Hepatocyte (in vitro differentiated cells): ENCODE measurements around the gene SBNO1. TPM values are rescaled to one million over a fixed set of nuclear protein-coding genes. Genes with fewer than 3 reads are reported as not detected.

Source experiments
- DNase-seq: peaks from one replicate; pipeline ENCODE4 v3.0.0-alpha.2; 2016; ENCODE audit warnings: low spot score
- H2AFZ ChIP-seq: fragments of 200-600 bp; sonication (generic); 2 replicates; pipeline ENCODE4 v1.6.0; 2016; ENCODE audit warnings: antibody characterized with exemption, mild to moderate bottlenecking
- H3K27ac ChIP-seq: fragments of 200-600 bp; sonication (generic); 2 replicates; pipeline ENCODE4 v1.5.1; 2016; ENCODE audit warnings: mild to moderate bottlenecking
- H3K27me3 ChIP-seq: fragments of 200-600 bp; sonication (generic); 2 replicates; pipeline ENCODE4 v1.6.1; 2016
- H3K36me3 ChIP-seq: fragments of 200-600 bp; sonication (generic); replicated peaks from 2 replicates; pipeline ENCODE4 v1.5.1; 2016; ENCODE audit warnings: low read depth; ENCODE audit not compliant: insufficient read depth
- H3K4me1 ChIP-seq: fragments of 200-600 bp; sonication (generic); 2 replicates; pipeline ENCODE4 v1.5.1; 2016; ENCODE audit warnings: mild to moderate bottlenecking, moderate library complexity; ENCODE audit not compliant: insufficient read depth
- H3K4me2 ChIP-seq: fragments of 200-600 bp; sonication (generic); 2 replicates; pipeline ENCODE4 v1.6.0; 2016
- H3K4me3 ChIP-seq: fragments of 200-600 bp; sonication (generic); 2 replicates; pipeline ENCODE4 v1.5.1; 2016; ENCODE audit warnings: mild to moderate bottlenecking
- H3K79me2 ChIP-seq: fragments of 200-600 bp; sonication (generic); 2 replicates; pipeline ENCODE4 v1.6.0; 2017; ENCODE audit warnings: mild to moderate bottlenecking
- H3K9me2 ChIP-seq: fragments of 200-600 bp; sonication (generic); replicated peaks from 2 replicates; pipeline ENCODE4 v1.6.0; 2017; ENCODE audit warnings: mild to moderate bottlenecking; ENCODE audit not compliant: insufficient read depth
- H3K9me3 ChIP-seq: fragments of 200-600 bp; sonication (generic); 2 replicates; pipeline ENCODE4 v1.5.1; 2016; ENCODE audit warnings: low read depth, mild to moderate bottlenecking
- H4K20me1 ChIP-seq: fragments of 200-600 bp; sonication (generic); 2 replicates; pipeline ENCODE4 v1.6.0; 2016; ENCODE audit warnings: mild to moderate bottlenecking; ENCODE audit not compliant: insufficient read depth, poor library complexity, severe bottlenecking
- CTCF ChIP-seq: fragments of 200-600 bp; sonication (generic); IDR thresholded peaks from 2 replicates; pipeline ENCODE4 v1.5.1; 2016; ENCODE audit warnings: antibody characterized with exemption, mild to moderate bottlenecking; ENCODE audit not compliant: poor library complexity
- EZH2 ChIP-seq: fragments of 200-600 bp; sonication (generic); IDR thresholded peaks from 2 replicates; pipeline ENCODE4 v1.6.1; 2016; ENCODE audit warnings: antibody characterized with exemption, mild to moderate bottlenecking, borderline replicate concordance
- EZH2phosphoT487 ChIP-seq: fragments of 200-600 bp; sonication (generic); IDR thresholded peaks from one replicate; pipeline ENCODE4 v1.6.1; 2018; ENCODE audit warnings: antibody characterized with exemption, mild to moderate bottlenecking, low read depth, moderate library complexity; ENCODE audit not compliant: unreplicated experiment, severe bottlenecking
- WGBS: methylation state at CpG from one replicate; pipeline ENCODE4 v1.1.6; 2016; ENCODE audit warnings: low lambda C conversion rate; ENCODE audit errors: missing lambda C conversion rate; 5-methylcytosine and 5-hydroxymethylcytosine counted together
- polyA plus RNA-seq: library from polyadenylated mRNA; unstranded; fragments of >200 nt; fragmentation: Nextera tagmentation; extraction: Ambion mirVana; gene quantifications from 2 replicates; pipeline ENCODE4 v1.2.1, GENCODE V29; 2016
- total RNA-seq: library from RNA; depleted of rRNA; stranded (reverse); fragments of >200 nt; gene quantifications from 2 replicates; pipeline ENCODE4 v1.2.3, GENCODE V29; 2014

SBNO1 gene
- total and polyA plus RNA-seq, 2 experiments from 2014 or later, result 13.4 to 28.9 TPM

DNA sequence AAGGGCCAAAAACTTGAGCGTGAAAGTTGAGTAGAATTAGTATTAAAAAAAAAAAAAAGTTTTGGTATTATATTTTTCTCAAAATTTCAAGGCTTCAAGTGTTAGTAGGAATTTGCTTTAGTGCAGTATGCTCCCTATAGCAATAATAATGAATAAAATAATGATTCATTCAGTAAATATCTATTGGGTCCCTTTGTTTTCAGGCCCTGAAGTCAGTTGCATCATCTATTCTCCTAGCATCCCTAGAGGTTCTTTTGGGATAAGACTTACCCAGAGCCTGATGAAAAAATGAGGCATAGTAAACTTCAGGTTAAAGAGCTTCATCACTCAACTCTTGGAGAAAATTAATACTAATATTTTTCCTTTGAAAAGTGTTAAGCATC, 20.3 kb upstream of the SBNO1 start:
- H2AFZ ChIP-seq, result peak overlapping the region; percentile 35
- WGBS, result 6% methylated on average over 1 of the region's 1 CpG

DNA sequence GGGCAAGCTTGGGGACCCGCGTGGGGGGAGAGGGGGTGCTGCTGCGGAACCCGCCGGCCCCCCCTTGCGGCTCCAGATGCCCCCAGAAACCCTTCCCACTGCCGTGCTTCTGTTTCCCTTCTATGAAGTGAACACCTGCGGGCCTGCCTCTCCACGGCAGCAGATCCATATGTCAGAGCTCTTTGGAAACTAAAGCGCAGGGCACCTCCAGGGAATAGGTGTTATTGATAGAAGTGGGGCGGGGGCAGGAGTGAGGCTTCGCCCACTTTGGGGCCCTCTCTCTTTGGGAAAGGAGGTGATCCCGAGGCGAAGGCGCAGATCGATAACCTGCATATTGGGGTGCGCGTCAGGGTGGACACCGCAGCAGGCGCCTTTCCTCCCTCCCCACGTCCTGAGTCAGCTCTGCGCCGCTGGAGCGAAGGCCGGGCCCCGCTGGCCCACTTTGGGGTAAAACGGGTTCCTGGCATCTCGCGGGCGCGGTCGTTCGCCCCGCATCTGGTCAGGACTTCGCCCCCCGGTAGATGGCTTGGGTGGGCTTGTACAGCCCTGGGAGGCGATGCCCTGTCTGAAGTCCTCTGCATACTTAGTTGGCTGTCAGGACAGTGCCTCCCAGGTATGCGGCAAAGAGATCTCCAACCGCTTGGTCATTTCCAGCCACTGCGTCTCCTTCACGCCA, 19.8 kb upstream of the SBNO1 start:
- H3K36me3 ChIP-seq, result no peaks in the 10 kb centered on the region
- H3K27ac ChIP-seq, result peak overlapping the region; percentile 22
- TF ChIP-seq EZH2phosphoT487 (no peak), EZH2 (no peak), CTCF (no peak)
- H3K4me3 ChIP-seq, result peak overlapping the region; percentile 39
- H3K4me1 ChIP-seq, result peaks cover 8% of the 10 kb centered on the region
- peaks cover 28% of the 10 kb centered on the region for H3K79me2 ChIP-seq
- H2AFZ ChIP-seq, result peak overlapping the region; percentile 35
- no peaks in the 10 kb centered on the region for H4K20me1 ChIP-seq
- no peaks in the 10 kb centered on the region for H3K9me3 ChIP-seq
- peak; percentile 38 for DNase-seq
- H3K4me2 ChIP-seq, result peak overlapping the region; percentile 95
- WGBS, result 3% methylated on average over 34 of the region's 41 CpGs
- no peaks in the 10 kb centered on the region for H3K9me2 ChIP-seq
- no peaks in the 10 kb centered on the region for H3K27me3 ChIP-seq

More for the DNA sequence above, 20.3 kb upstream of the SBNO1 start:
- DNase-seq, result no peak
- H3K79me2 ChIP-seq, result peaks cover 33% of the 10 kb centered on the region
- H3K9me3 ChIP-seq, result no peaks in the 10 kb centered on the region
- no peak overlapping the region for H3K4me3 ChIP-seq
- peaks cover 10% of the 10 kb centered on the region for H3K4me1 ChIP-seq
- H3K9me2 ChIP-seq, result no peaks in the 10 kb centered on the region
- no peaks in the 10 kb centered on the region for H3K36me3 ChIP-seq
- peaks cover 3% of the 10 kb centered on the region for H4K20me1 ChIP-seq
- H3K27me3 ChIP-seq, result no peaks in the 10 kb centered on the region
- no peak overlapping the region for H3K27ac ChIP-seq
- H3K4me2 ChIP-seq, result peak overlapping the region; percentile 95
- TF ChIP-seq EZH2 (no peak), CTCF (no peak), EZH2phosphoT487 (no peak)

GRCh38 chr12:123382684-123383083, 18.0 kb upstream of the SBNO1 start:
- Histone ChIP-seq H3K4me2 (no peak overlapping the region), H3K9me2 (no peaks in the 10 kb centered on the region), H2AFZ (no peak overlapping the region), H4K20me1 (no peaks in the 10 kb centered on the region), H3K27ac (no peak overlapping the region), H3K4me3 (no peak overlapping the region), H3K4me1 (peaks cover 2% of the 10 kb centered on the region), H3K27me3 (no peaks in the 10 kb centered on the region), H3K9me3 (no peaks in the 10 kb centered on the region), H3K36me3 (no peaks in the 10 kb centered on the region), H3K79me2 (peaks cover 27% of the 10 kb centered on the region)
- 98% methylated on average over 6 of the region's 14 CpGs for whole genome bisulfite sequencing
- DNase-seq, result no peak
- no peak for TF ChIP-seq EZH2
- TF ChIP-seq EZH2phosphoT487, result no peak
- no peak for TF ChIP-seq CTCF
